ENCODE results near the gene PEX5.
A peak's percentile ranks its signal among the peaks of the same experiment; 100 is the strongest.
"Not testable (repeated sequence)": the region's sequence is repeated elsewhere in the genome, so short reads cannot be mapped to it uniquely, and the experiment has no call there.

The PEX5 gene

GRCh38 chr12:7160183-7160582, 29.3 kb upstream of the PEX5 start:
- no peak for DNase-seq (ENCODE audit: low spot score)

- DNase-seq (ENCODE audit: low spot score), result peak; percentile 1
These were observed 28.2 kb upstream of the PEX5 start for GRCh38 chr12:7161327-7161726.

GRCh38 chr12:7161811-7162210, 27.7 kb upstream of the PEX5 start:
- DNase-seq (ENCODE audit: low spot score), result peak; percentile 8

GRCh38 chr12:7162691-7163114, 26.8 kb upstream of the PEX5 start:
- DNase-seq (ENCODE audit: low spot score), result no peak

GRCh38 chr12:7169951-7170350, 19.5 kb upstream of the PEX5 start:
- DNase-seq (ENCODE audit: low spot score), result no peak

- no peak for DNase-seq (ENCODE audit: low spot score)
These were observed 17.6 kb upstream of the PEX5 start for GRCh38 chr12:7171854-7172253.

GRCh38 chr12:7175493-7175892, 14.0 kb upstream of the PEX5 start:
- no peak for DNase-seq (ENCODE audit: low spot score)

GRCh38 chr12:7176595-7176994, 12.9 kb upstream of the PEX5 start:
- DNase-seq (ENCODE audit: low spot score), result no peak

GRCh38 chr12:7178481-7178880, 11.0 kb upstream of the PEX5 start:
- no peak for DNase-seq (ENCODE audit: low spot score)

- no peak for DNase-seq (ENCODE audit: low spot score)
These were observed 8.8 kb upstream of the PEX5 start for GRCh38 chr12:7180685-7181084.

GRCh38 chr12:7186058-7186457, 3.4 kb upstream of the PEX5 start:
- not testable (repeated sequence) for DNase-seq (ENCODE audit: low spot score)

- peak; percentile 67 for DNase-seq (ENCODE audit: low spot score)
These were observed 706 bp upstream of the PEX5 start for GRCh38 chr12:7188562-7189397.

- peak; percentile 46 for DNase-seq (ENCODE audit: low spot score)
These were observed 976 bp downstream of the PEX5 start for GRCh38 chr12:7190268-7191055.

GRCh38 chr12:7193674-7194073, 4.2 kb downstream of the PEX5 start:
- DNase-seq (ENCODE audit: low spot score), result no peak

- no peak for DNase-seq (ENCODE audit: low spot score)
These were observed 8.4 kb downstream of the PEX5 start for GRCh38 chr12:7197841-7198240.

GRCh38 chr12:7203109-7203508, 13.6 kb downstream of the PEX5 start:
- DNase-seq (ENCODE audit: low spot score), result no peak

- no peak for DNase-seq (ENCODE audit: low spot score)
These were observed 15.6 kb downstream of the PEX5 start for GRCh38 chr12:7205091-7205490.

- no peak for DNase-seq (ENCODE audit: low spot score)
These were observed 17.2 kb downstream of the PEX5 start for GRCh38 chr12:7206691-7207090.

- no peak for DNase-seq (ENCODE audit: low spot score)
These were observed 18.6 kb downstream of the PEX5 start for GRCh38 chr12:7207866-7208625.

- DNase-seq (ENCODE audit: low spot score), result no peak
These were observed 20.5 kb downstream of the PEX5 start for GRCh38 chr12:7209958-7210357.

GRCh38 chr12:7210642-7211151, 21.2 kb downstream of the PEX5 start:
- DNase-seq (ENCODE audit: low spot score), result no peak

GRCh38 chr12:7212678-7213077, 23.2 kb downstream of the PEX5 start:
- no peak for DNase-seq (ENCODE audit: low spot score)
